Gastroesophageal sphincter (tissue), 3 donors: ENCODE results near the gene FNIP2.

ENCODE experiments used
- CTCF ChIP-seq, 4 experiments: fragments of 200-600 bp in 2 of 4; fragments of 450-650 bp in 2 of 4; sonication (generic) in 1 of 4; IDR thresholded peaks; one replicate each; pipeline ENCODE4 v1.5.1; 2017 to 2019; ENCODE audit warnings: antibody characterized with exemption in 4 of 4, mild to moderate bottlenecking in 2 of 4, moderate library complexity in 2 of 4
- POLR2A ChIP-seq, 2 donors: fragments of 450-650 bp; IDR thresholded peaks; one replicate each; pipeline ENCODE4 v1.6.1; 2017; ENCODE audit warnings: antibody characterized with exemption in 2 of 2, mild to moderate bottlenecking in 2 of 2, moderate library complexity in 1 of 2
- POLR2AphosphoS5 ChIP-seq: sonication (generic); formaldehyde crosslinking; IDR thresholded peaks from one replicate; pipeline ENCODE4 v1.6.1; 2017; ENCODE audit warnings: antibody characterized with exemption

GRCh38 chr4:158823461-158823873 is 54.6 kb downstream of the FNIP2 start:
- no peak for TF ChIP-seq CTCF (IDR thresholded peaks at IDR 0.05)
- TF ChIP-seq POLR2A (IDR thresholded peaks at IDR 0.05) = no peak
- TF ChIP-seq POLR2AphosphoS5 = peak; percentile 63
